Spleen (tissue), 7 donors: ENCODE data around the gene MUCL3.

Experiments
- POLR2A ChIP-seq, 3 donors: fragments of 450-650 bp; IDR thresholded peaks; one replicate each; pipeline ENCODE4 v1.5.1; 2017; ENCODE audit warnings: antibody characterized with exemption in 3 of 3, mild to moderate bottlenecking in 1 of 3
- TF ChIP-seq, protein P1 (sequence below), 11 experiments: fragments of 200-600 bp in 7 of 11; fragments of 450-650 bp in 4 of 11; sonication (generic) in 4 of 11; IDR thresholded peaks in 8 of 11; conservative IDR thresholded peaks in 3 of 11; 1 replicate in 7 of 11; 2 replicates in 4 of 11; pipeline versions ENCODE4 v1.4.0 to v1.8.0; 2016 to 2021; ENCODE audit warnings: antibody characterized with exemption in 11 of 11, inconsistent platforms in 4 of 11, mild to moderate bottlenecking in 1 of 11
- donor health status: DM: no; HTN: no; CAD: no; lungs with moderate emphysema.
- donor health status: DM: no; HTN: no; CAD: no.
- donor health status: DM: no; HTN: no; CAD: no.

DNA sequence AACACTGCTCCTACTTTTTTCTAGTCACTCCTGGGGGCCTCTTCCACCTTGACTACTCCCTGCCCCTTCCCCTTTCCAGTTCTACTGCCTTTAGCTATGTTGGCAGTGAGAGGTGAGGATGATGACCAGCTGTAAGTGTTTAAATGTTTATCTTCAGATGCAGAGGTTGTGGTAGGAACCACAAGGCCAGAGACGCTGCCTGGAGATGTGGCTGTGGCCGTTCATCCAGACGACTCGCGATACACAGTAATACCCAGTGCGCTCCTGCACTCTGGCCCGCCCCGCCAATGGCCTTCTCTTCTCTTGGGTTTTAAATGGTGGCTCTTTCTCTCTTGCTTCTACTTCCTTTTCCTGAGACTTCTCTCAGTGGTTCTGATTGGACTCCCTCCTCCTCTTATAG, 22.1 kb upstream of the MUCL3 start:
- TF ChIP-seq, protein P1, sequence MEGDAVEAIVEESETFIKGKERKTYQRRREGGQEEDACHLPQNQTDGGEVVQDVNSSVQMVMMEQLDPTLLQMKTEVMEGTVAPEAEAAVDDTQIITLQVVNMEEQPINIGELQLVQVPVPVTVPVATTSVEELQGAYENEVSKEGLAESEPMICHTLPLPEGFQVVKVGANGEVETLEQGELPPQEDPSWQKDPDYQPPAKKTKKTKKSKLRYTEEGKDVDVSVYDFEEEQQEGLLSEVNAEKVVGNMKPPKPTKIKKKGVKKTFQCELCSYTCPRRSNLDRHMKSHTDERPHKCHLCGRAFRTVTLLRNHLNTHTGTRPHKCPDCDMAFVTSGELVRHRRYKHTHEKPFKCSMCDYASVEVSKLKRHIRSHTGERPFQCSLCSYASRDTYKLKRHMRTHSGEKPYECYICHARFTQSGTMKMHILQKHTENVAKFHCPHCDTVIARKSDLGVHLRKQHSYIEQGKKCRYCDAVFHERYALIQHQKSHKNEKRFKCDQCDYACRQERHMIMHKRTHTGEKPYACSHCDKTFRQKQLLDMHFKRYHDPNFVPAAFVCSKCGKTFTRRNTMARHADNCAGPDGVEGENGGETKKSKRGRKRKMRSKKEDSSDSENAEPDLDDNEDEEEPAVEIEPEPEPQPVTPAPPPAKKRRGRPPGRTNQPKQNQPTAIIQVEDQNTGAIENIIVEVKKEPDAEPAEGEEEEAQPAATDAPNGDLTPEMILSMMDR (IDR thresholded peaks at IDR 0.05 in 8 of 11, conservative IDR thresholded peaks at IDR 0.05 in 3 of 11): no peak
- TF ChIP-seq POLR2A (IDR thresholded peaks at IDR 0.05): no peak
